Measurements from ENCODE around the gene YARS1. TPM values are rescaled to one million over a fixed set of nuclear protein-coding genes. Genes with fewer than 3 reads are reported as not detected.

The YARS1 gene
- total and polyA plus RNA-seq, 2 of the 4 experiments (the other 2 are of a cell fraction), result 100 to 166 TPM

DNA sequence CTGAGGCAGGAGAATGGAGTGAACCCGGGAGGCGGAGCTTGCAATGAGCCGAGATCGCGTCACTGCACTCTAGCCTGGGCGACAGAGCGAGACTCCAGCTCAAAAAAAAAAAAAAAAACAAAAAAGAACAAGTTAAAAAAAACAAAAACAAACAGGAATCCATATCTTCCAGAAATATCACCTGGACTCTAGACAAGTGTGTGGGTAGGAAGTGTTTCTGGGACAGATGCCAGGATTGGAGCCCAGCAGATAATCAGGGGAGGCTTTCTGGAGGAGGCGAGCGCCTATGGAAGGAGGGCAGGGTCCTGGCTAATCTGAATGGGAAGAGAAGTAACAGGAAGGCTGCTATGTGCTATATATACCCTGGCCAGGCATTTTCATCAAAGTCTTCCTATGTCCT lies 71.0 kb downstream of the YARS1 start:
- ATAC-seq (ENCODE audit: low read depth), result no peak
- Histone ChIP-seq H3K14ac (replicated peaks; ENCODE audit: low read depth, low read length) (no peak overlapping the region), H3K9me1 (ENCODE audit: insufficient read depth, low read length) (peaks cover 3% of the 10 kb centered on the region; the same call in 1 of the 2 replicates), H3K27me3 (ENCODE audit: control insufficient read depth, insufficient read depth, low read length) (no peaks in the 10 kb centered on the region), H2BK120ac (ENCODE audit: low read depth, low read length) (no peak overlapping the region), H3K4ac (ENCODE audit: low read depth, low read length) (no peak overlapping the region), H3K36me3 (ENCODE audit: control insufficient read depth, insufficient read depth, low read length) (no peaks in the 10 kb centered on the region), H4K20me1 (ENCODE audit: insufficient read depth, low read length) (peaks cover 15% of the 10 kb centered on the region; the same call in 1 of the 2 replicates), H4K8ac (ENCODE audit: low read depth in 2 of 2, low read length in 2 of 2) (no peak overlapping the region), H3K18ac (ENCODE audit: low read depth, low read length) (no peak overlapping the region), H3K79me1 (ENCODE audit: low read depth in 1 of 2, low read length in 2 of 2) (peaks cover 0 to 12% of the 10 kb centered on the region in 2 experiments; a peak in 2 of 4 replicates), H3K9ac (ENCODE audit: low read depth, low read length) (no peak overlapping the region), H3K27ac (ENCODE audit: insufficient read depth, low read length) (no peak overlapping the region), H3K4me1 (ENCODE audit: control insufficient read depth, insufficient read depth, low read length) (peaks cover 9% of the 10 kb centered on the region), H3K4me2 (ENCODE audit: low read depth, low read length) (no peak overlapping the region), H3K23ac (ENCODE audit: low read depth, low read length) (no peak overlapping the region), H2BK5ac (ENCODE audit: low read depth, low read length, poor library complexity, severe bottlenecking) (no peak overlapping the region), H2AFZ (replicated peaks; ENCODE audit: low read length, poor library complexity) (no peak overlapping the region), H2AK9ac (replicated peaks; ENCODE audit: low read depth, low read length, poor library complexity) (no peak overlapping the region), H3K4me3 (ENCODE audit: insufficient read depth, low read depth, low read length) (no peak overlapping the region), H2AK5ac (ENCODE audit: low read depth, low read length) (no peak overlapping the region), H2BK20ac (ENCODE audit: low read depth, low read length) (no peak overlapping the region), H4K5ac (ENCODE audit: low read depth, low read length) (no peak overlapping the region), H2BK15ac (ENCODE audit: low read depth, low read length) (no peak overlapping the region), H4K91ac (ENCODE audit: insufficient read depth, low read depth, low read length) (no peak overlapping the region), H3K56ac (ENCODE audit: extremely low read depth, insufficient read depth, low read length) (no peak overlapping the region), H3K9me3 (ENCODE audit: control insufficient read depth, insufficient read depth, low read length) (no peaks in the 10 kb centered on the region)
- WGBS, 2 experiments (ENCODE audit: extremely low coverage in 2 of 2, insufficient read length in 1 of 2), result no CpG with 5 or more reads among the region's 9 CpGs
- dilution Hi-C loops (cut with HindIII; ENCODE audit: low sequenced_read_pairs, unreplicated experiment), result no loop called here
- BruUV-seq (replicated peaks), result no TSS peak
- TF ChIP-seq POLR2A (IDR thresholded peaks at IDR 0.05; ENCODE audit: low read depth, low read length) (no peak), RFX5 (IDR thresholded peaks at IDR 0.05; ENCODE audit: low read depth, low read length) (no peak), SMC3 (IDR thresholded peaks at IDR 0.05; ENCODE audit: low read depth, low read length) (no peak)
- CTCF ChIA-PET, result interaction anchor here (0.6 kb wide), 1 partner anchor 23 kb away, joined by 5 read pairs; no protein-coding TSS in a partner anchor
- intact Hi-C loops (cut with micrococcal nuclease), result no loop called here
- POLR2A ChIA-PET (ENCODE audit: unreplicated experiment), result interaction anchor here (0.6 kb wide), 1 partner anchor 27 kb away, joined by 3 read pairs; no protein-coding TSS in a partner anchor
- no peak for DNase-seq
- in situ Hi-C loops (cut with MboI; ENCODE audit: low sequenced_read_pairs), result no loop called here
